Brain microvascular endothelial cell (primary cell): Measurements from ENCODE around the gene PLXNA2.

ENCODE experiments used
- DNase-seq: peaks from one replicate; pipeline ENCODE4 v3.0.0-alpha.2; 2020
- H3K27ac ChIP-seq: fragments of 250-450 bp; sonication (Bioruptor Pico); 2 replicates; pipeline ENCODE4 v1.5.1; 2020; ENCODE audit warnings: mild to moderate bottlenecking, moderate library complexity
- H3K27me3 ChIP-seq: fragments of 250-450 bp; sonication (Bioruptor Pico); replicated peaks from 2 replicates; pipeline ENCODE4 v1.5.1; 2020; ENCODE audit warnings: mild to moderate bottlenecking
- H3K36me3 ChIP-seq: fragments of 250-450 bp; sonication (Bioruptor Pico); replicated peaks from 2 replicates; pipeline ENCODE4 v1.5.1; 2020; ENCODE audit warnings: mild to moderate bottlenecking
- H3K4me3 ChIP-seq: 2 replicates; pipeline ENCODE4 v1.5.1; 2011; ENCODE audit warnings: low read depth, mild to moderate bottlenecking, control low read depth, low read length, moderate library complexity
- in situ Hi-C: cut with HindIII; loops from 2 replicates; pipeline ENCODE4 v1.10.0; 2017; ENCODE audit warnings: low sequenced_read_pairs, low pct_ligation_motif_present
- TF ChIP-seq, protein P1 (sequence below): IDR thresholded peaks from 2 replicates; pipeline ENCODE4 v1.5.1; 2011; ENCODE audit warnings: low read depth, mild to moderate bottlenecking, moderate library complexity, low read length, control low read depth, inconsistent platforms; ENCODE audit errors: missing control alignments

Gene PLXNA2

DNA sequence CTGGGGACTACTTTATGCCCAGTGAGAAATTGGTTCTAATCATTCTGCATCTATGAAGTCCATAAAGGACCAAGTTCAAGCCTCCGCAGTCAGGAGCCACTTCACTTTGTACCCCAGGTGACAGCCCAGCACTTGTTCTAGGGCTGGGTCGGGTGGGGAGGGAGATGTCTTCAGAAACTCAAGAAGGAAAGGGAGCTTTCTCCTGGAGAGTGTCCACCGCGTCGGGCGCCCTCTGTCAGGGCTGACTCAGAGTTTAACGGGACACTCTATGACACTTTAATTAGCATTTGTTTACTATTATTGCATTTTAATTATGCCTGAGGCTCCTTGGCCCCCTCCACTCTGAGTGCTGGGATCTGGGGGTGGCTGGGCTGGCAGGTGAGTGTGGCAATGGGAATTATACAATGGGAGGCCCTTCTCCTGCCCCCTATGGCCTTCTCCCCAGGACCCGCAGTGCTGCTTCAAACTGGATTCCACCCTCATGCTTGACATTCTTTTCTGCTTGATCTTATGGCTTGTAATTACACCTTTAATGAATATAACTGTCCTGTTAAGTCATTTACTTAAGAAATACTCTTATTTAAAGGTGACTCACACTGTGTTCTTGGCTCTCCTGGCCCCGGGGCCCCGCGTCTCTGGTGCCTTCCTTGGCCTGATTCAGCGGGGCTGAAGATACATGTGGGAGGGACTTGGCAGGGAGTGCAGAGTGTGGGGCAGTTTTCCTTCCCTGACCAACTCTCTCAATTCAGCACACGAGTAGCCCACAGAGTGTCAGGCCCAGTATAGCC lies 136.6 kb downstream of the PLXNA2 start:
- no peak overlapping the region for H3K4me3 ChIP-seq
- H3K27me3 ChIP-seq = no peaks in the 10 kb centered on the region
- TF ChIP-seq, protein P1, sequence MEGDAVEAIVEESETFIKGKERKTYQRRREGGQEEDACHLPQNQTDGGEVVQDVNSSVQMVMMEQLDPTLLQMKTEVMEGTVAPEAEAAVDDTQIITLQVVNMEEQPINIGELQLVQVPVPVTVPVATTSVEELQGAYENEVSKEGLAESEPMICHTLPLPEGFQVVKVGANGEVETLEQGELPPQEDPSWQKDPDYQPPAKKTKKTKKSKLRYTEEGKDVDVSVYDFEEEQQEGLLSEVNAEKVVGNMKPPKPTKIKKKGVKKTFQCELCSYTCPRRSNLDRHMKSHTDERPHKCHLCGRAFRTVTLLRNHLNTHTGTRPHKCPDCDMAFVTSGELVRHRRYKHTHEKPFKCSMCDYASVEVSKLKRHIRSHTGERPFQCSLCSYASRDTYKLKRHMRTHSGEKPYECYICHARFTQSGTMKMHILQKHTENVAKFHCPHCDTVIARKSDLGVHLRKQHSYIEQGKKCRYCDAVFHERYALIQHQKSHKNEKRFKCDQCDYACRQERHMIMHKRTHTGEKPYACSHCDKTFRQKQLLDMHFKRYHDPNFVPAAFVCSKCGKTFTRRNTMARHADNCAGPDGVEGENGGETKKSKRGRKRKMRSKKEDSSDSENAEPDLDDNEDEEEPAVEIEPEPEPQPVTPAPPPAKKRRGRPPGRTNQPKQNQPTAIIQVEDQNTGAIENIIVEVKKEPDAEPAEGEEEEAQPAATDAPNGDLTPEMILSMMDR = no peak
- peaks cover 4% of the 10 kb centered on the region for H3K36me3 ChIP-seq
- H3K27ac ChIP-seq = no peak overlapping the region
- DNase-seq = peak; percentile 82
- in situ Hi-C loops = no loop called here

DNA sequence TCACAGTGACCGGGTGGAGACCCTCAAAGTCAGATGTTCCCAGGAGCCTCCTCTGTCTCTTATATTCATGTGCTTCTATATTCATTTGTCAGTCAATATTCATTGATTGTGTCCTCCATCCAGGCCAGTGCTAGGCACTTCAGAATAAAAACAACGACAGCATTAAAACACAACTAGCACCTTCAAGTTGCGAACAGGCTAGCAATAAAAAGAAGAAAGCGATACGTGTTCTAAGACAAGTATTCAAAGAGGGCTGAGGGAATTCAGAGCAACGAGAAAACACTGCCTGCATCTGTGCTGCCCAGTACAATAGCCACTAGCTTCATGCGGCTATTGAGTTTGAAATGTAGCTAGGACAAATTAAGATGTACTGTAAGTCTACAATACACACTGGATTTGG lies 138.0 kb downstream of the PLXNA2 start:
- H3K27me3 ChIP-seq = no peaks in the 10 kb centered on the region
- in situ Hi-C loops = no loop called here
- no peak overlapping the region for H3K4me3 ChIP-seq
- TF ChIP-seq, protein P1 = no peak
- no peak for DNase-seq
- H3K36me3 ChIP-seq = peaks cover 5% of the 10 kb centered on the region
- H3K27ac ChIP-seq = no peak overlapping the region

DNA sequence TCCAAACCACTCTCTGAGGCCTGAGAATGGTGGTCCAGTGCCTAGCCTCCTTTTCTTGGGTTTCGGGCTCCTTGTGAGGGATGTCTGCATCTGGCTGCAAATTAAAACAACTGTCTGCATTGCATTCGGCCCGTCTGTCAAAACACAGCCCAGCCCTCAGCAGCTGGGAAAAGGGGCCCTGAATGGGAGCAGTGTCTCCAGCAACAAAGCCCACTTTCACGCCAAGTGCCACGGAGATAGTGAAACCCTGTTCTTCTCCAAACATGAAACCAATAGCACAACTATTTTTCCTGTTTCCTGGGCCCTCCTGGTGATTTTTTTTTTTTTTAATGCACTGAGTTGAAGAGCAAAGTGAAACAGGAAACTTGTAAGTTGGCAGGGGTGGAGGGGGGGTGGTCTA lies 138.4 kb downstream of the PLXNA2 start:
- H3K4me3 ChIP-seq = no peak overlapping the region
- no peak for DNase-seq
- in situ Hi-C loops = no loop called here

DNA sequence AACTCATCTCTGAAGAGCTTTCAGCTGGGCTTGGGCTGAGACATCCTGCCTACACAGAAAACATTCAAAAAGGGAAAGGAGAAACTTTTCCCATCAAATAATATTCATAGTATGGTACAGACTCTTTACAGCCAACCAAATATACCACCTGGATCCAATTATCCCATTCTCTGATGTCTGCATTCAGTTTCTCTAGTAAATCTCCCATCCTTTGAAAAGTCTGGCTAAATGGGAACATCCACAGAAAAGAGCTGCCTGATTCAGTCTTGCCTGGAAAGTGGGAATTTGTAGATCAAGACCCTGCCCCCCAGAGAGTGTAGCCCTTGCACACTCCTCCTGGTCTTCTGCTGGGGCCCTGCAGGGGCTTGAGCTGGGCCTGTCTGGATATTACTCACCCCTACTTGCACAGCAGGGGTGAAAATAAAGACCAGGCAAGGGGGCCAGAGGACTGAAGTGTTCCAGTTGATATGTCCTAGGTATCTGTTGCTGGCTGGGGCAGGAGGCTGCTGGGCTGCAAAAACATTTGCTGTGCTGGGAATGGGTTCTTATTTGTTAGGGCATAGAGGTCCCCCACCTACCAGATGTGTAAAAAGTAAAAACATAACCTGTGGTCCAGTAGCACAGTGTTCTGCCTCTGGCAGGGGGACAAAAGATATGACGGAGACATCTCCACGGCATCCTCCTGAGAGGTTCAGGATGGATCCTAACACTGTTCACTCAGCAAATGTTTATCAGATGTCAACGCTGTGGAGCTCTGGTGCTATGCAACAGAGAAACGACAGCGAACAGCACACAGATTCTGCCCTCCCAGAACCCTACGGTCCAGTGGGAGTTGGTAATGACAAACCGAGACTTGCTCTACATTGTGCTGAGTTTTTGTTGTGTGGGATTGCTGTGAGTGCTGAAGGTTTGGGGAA lies 140.3 kb downstream of the PLXNA2 start:
- DNase-seq = no peak
- Histone ChIP-seq H3K36me3 (peaks cover 5% of the 10 kb centered on the region), H3K27me3 (no peaks in the 10 kb centered on the region), H3K27ac (no peak overlapping the region), H3K4me3 (no peak overlapping the region)
- TF ChIP-seq, protein P1 = no peak
- in situ Hi-C loops = no loop called here

More for the DNA sequence above, 138.4 kb downstream of the PLXNA2 start:
- TF ChIP-seq, protein P1 = no peak
- peaks cover 5% of the 10 kb centered on the region for H3K36me3 ChIP-seq
- no peak overlapping the region for H3K27ac ChIP-seq
- no peaks in the 10 kb centered on the region for H3K27me3 ChIP-seq

DNA sequence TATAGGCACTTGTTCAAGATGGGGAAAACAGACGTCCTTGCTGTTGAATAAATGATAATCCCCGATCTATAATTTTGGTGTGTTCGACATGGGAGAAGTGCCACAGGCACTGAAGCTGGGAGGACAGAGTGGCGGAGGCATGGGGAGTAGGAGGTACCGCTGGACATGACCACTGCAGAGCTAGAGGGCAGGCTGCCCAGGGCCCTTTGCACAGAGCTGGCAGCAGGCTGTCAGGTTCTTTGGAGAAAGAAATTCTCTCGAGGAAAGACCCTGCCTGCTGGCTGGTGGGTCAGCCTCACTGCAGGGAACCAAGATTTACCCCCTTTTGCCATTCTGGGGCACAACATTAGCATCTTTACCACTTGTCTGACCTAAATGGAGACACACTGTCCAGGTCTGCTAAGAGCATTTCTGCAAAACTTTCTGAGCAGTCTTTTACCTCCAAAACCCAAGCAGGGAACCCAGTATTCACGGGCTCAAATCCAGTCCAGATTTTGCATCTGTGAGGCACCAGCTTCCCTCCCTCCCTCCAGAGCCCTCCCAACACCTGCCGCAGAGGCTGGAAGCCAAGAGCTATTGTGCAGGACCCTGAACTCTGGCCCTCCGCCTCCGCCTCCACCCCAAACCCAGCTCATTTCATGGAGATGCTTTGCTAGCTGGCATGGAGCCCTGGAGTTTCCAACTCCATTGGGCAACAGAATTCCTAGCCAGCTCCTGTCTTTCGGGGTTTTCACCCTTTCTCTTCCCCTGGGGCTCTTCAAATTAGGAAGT lies 142.3 kb downstream of the PLXNA2 start:
- in situ Hi-C loops = no loop called here
- TF ChIP-seq, protein P1 = no peak
- no peak for DNase-seq

More for the DNA sequence above, 142.3 kb downstream of the PLXNA2 start:
- peaks cover 5% of the 10 kb centered on the region for H3K36me3 ChIP-seq
- H3K27me3 ChIP-seq = no peaks in the 10 kb centered on the region
- H3K27ac ChIP-seq = peak overlapping the region; percentile 14
- no peak overlapping the region for H3K4me3 ChIP-seq
